GM12878 (cell line): ENCODE data around the gene SCRN2.

Experiments
- BRCA1 ChIP-seq: IDR thresholded peaks from 2 replicates; pipeline ENCODE4 v1.6.1; 2011; ENCODE audit warnings: low read depth, low read length, improper control_type of control experiment
- CREM ChIP-seq: IDR thresholded peaks from 2 replicates; pipeline ENCODE4 v1.6.1; 2014; ENCODE audit warnings: antibody characterized with exemption, low read depth
- CTCF ChIP-seq, 3 experiments: IDR thresholded peaks in 2 of 3; conservative IDR thresholded peaks in 1 of 3; 2 replicates each; pipeline ENCODE4 v1.5.1; 2011; ENCODE audit warnings: low read depth in 3 of 3, low read length in 3 of 3, mild to moderate bottlenecking in 3 of 3, control low read depth in 2 of 3, moderate library complexity in 2 of 3, inconsistent platforms in 1 of 3, mixed read lengths in 1 of 3; ENCODE audit not compliant: control insufficient read depth in 2 of 3, insufficient read depth in 1 of 3; ENCODE audit errors: extremely low read depth in 1 of 3
- ESRRA ChIP-seq: IDR thresholded peaks from 2 replicates; pipeline ENCODE4 v1.6.1; 2012; ENCODE audit warnings: mild to moderate bottlenecking, low read length, improper control_type of control experiment
- GABPA ChIP-seq: IDR thresholded peaks from 2 replicates; pipeline ENCODE4 v1.6.1; 2014; ENCODE audit warnings: antibody characterized with exemption, low read depth, mild to moderate bottlenecking, inconsistent platforms
- HCFC1 ChIP-seq: fragments of 150-350 bp; IDR thresholded peaks from 2 replicates; pipeline ENCODE4 v1.6.1; 2014; ENCODE audit warnings: low read length
- MEF2A ChIP-seq: IDR thresholded peaks from 2 replicates; pipeline ENCODE4 v1.6.1; 2011; ENCODE audit warnings: low read depth, mild to moderate bottlenecking, low read length, moderate library complexity; ENCODE audit not compliant: insufficient read depth
- NKRF ChIP-seq: fragments of 450-650 bp; conservative IDR thresholded peaks from 2 replicates; pipeline ENCODE4 v1.6.1; 2017; ENCODE audit warnings: mild to moderate bottlenecking, moderate library complexity
- POLR2AphosphoS2 ChIP-seq: IDR thresholded peaks from 2 replicates; pipeline ENCODE4 v1.6.1; 2011; ENCODE audit warnings: low read depth, mild to moderate bottlenecking, low read length, improper control_type of control experiment, moderate library complexity
- RB1 ChIP-seq: fragments of 450-650 bp; formaldehyde crosslinking; IDR thresholded peaks from 2 replicates; pipeline ENCODE4 v1.6.1; 2017; ENCODE audit warnings: mild to moderate bottlenecking, borderline replicate concordance
- RCOR1 ChIP-seq: conservative IDR thresholded peaks from 2 replicates; pipeline ENCODE4 v1.6.1; 2012; ENCODE audit warnings: low read depth, low read length, improper control_type of control experiment
- SIN3A ChIP-seq: IDR thresholded peaks from 2 replicates; pipeline ENCODE4 v1.6.1; 2012; ENCODE audit warnings: low read depth, low read length, improper control_type of control experiment
- ZNF274 ChIP-seq: IDR thresholded peaks from one replicate; pipeline ENCODE4 v1.8.0; 2011; ENCODE audit not compliant: insufficient read length, insufficient read depth
- ZSCAN29 ChIP-seq: fragments of 450-650 bp; IDR thresholded peaks from 2 replicates; pipeline ENCODE4 v1.6.1; 2017; ENCODE audit warnings: mild to moderate bottlenecking, moderate library complexity

- TF ChIP-seq ZNF274 (no peak), CTCF (IDR thresholded peaks at IDR 0.05 in 2 of 3, conservative IDR thresholded peaks at IDR 0.05 in 1 of 3; ENCODE audit: control insufficient read depth in 2 of 3, extremely low read depth in 1 of 3, insufficient read depth in 1 of 3, low read depth in 3 of 3, low read length in 3 of 3) (no peak), HCFC1 (no peak), RB1 (no peak), POLR2AphosphoS2 (no peak), ESRRA (no peak), RCOR1 (no peak), SIN3A (no peak), NKRF (no peak), ZSCAN29 (no peak), GABPA (no peak), BRCA1 (no peak), MEF2A (no peak), CREM (no peak)
Measured at GRCh38 chr17:47848198-47848513, 7.1 kb upstream of the SCRN2 start.
